Activated naive CD8-positive, alpha-beta T cell (primary cell): ENCODE data around the gene HOXC4.
"Not testable (repeated sequence)": the region's sequence is repeated elsewhere in the genome, so short reads cannot be mapped to it uniquely, and the experiment has no call there.

ENCODE experiments used
- H3K27ac Mint-ChIP-seq: one replicate; pipeline ENCODE4 v1.8.0; 2021; ENCODE audit warnings: mixed read lengths
- H3K27me3 Mint-ChIP-seq: one replicate; pipeline ENCODE4 v1.8.0; 2021; ENCODE audit warnings: mixed read lengths
- H3K36me3 Mint-ChIP-seq: one replicate; pipeline ENCODE4 v1.8.0; 2021; ENCODE audit warnings: mixed read lengths
- H3K4me1 Mint-ChIP-seq: one replicate; pipeline ENCODE4 v1.8.0; 2021; ENCODE audit warnings: low read depth, mixed read lengths
- H3K4me3 Mint-ChIP-seq: one replicate; pipeline ENCODE4 v1.8.0; 2021; ENCODE audit warnings: mild to moderate bottlenecking, mixed read lengths
- H3K9me3 Mint-ChIP-seq: one replicate; pipeline ENCODE4 v1.8.0; 2021; ENCODE audit warnings: low read depth, mixed read lengths

Gene HOXC4

DNA sequence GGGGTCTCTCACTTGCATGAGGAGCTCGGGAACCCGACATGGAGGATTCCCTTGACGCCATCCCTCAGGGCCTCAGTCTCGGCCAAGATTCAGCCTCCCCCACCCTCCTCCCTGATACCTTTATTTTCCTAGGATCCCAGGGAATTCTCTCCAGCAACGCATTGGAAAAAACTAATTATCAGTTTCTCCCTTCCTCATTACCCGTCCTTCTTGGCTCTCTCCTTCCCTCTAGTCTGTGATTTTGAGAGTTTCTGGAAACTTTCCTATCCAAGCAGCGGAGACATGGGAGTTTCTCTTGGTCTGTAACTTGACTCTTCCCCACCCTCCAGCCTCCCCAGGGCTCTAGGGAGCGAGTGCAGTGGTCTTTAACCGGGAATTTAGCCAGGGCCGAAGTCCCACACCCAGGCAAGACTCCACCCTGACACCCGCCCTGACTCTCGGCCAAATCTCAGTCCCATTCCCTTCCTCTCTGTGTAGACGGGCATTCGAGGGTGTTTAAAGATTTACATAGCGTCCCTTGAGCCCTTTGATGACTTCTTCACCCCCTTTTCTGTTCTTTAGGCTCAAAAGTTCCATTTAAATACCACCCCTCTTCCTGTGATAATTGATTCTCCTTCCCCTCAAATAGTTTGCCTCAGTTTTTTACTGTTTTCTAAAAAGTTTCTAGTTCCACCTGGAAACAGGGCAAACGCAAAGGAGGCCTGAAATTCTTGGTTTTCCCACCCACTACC, 14.1 kb upstream of the HOXC4 start:
- Mint-ChIP-seq H3K27ac (no peak overlapping the region), H3K27me3 (peaks cover 42% of the 10 kb centered on the region), H3K4me3 (no peak overlapping the region), H3K9me3 (no peaks in the 10 kb centered on the region), H3K36me3 (no peaks in the 10 kb centered on the region), H3K4me1 (peaks cover 11% of the 10 kb centered on the region)

DNA sequence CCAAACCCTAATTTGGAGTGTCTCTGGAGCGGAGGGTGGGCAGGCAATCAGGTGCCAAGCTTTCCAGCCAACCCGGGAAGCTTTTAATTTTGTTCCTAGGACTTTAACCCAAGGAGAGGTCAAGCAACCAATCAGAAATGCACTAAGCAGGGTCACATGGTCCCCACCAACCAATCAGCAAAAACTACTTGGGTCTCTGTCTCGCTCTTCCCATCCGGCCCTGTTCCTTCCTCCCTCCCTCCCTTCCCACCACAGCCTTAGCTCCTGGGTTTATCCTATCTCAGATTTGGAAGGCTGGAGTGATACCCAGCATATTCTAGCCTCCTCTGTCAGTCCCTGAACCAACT, 13.5 kb upstream of the HOXC4 start:
- no peaks in the 10 kb centered on the region for H3K36me3 Mint-ChIP-seq
- H3K4me1 Mint-ChIP-seq, result peaks cover 11% of the 10 kb centered on the region
- H3K9me3 Mint-ChIP-seq, result no peaks in the 10 kb centered on the region
- no peak overlapping the region for H3K4me3 Mint-ChIP-seq
- H3K27ac Mint-ChIP-seq, result no peak overlapping the region
- H3K27me3 Mint-ChIP-seq, result peaks cover 43% of the 10 kb centered on the region

DNA sequence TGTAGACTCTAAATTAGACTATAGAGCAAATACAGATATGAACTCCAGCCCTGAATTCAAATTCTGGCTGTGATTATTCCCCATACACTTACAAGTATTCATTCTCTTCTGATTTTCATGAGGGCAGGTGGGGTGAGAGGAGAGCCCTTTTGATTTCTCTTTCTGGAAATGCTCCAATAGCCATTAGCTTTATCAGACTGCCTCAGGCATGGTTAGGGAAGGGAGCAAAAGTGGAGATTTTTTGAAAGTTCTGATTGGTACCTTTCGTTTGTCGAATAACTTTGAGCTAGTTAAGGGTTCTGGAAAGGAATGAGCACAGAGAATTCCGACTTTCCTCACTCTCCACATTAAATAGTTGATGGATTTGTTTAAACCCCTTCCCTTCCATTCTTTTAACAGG, 13.0 kb upstream of the HOXC4 start:
- H3K36me3 Mint-ChIP-seq, result no peaks in the 10 kb centered on the region
- peaks cover 44% of the 10 kb centered on the region for H3K27me3 Mint-ChIP-seq
- no peaks in the 10 kb centered on the region for H3K9me3 Mint-ChIP-seq
- no peak overlapping the region for H3K4me3 Mint-ChIP-seq
- H3K27ac Mint-ChIP-seq, result no peak overlapping the region
- peaks cover 10% of the 10 kb centered on the region for H3K4me1 Mint-ChIP-seq

DNA sequence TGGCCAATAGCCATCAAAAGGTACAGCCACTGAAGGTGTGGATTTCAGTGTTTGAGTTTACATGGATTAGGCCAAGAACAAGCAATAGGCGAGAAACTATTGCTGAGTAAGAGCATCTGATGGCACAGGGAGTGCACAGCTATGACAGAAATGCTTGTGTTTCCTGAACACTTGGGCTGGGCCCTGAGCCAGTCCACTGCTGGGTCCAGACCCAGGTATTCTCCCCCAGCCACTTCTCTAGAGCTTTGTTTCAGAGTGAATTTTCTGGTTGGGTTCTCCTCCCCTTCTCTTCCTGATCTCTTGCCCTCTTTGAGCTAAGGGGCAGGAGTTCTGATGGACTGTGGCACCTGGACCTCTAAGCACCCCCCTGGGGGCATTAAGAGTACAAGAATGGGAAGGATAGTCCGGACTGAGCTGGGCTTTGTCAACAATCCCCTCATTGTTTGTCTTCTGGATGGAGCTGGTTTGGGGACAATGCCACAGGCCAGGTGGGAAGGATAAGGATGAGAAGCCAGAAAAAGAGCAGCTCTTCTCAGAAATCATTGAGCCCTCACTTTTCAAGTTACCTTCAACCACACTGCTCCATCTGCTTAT, 12.4 kb upstream of the HOXC4 start:
- H3K4me1 Mint-ChIP-seq, result peaks cover 10% of the 10 kb centered on the region
- no peak overlapping the region for H3K27ac Mint-ChIP-seq
- no peaks in the 10 kb centered on the region for H3K36me3 Mint-ChIP-seq
- H3K9me3 Mint-ChIP-seq, result no peaks in the 10 kb centered on the region
- no peak overlapping the region for H3K4me3 Mint-ChIP-seq
- peaks cover 43% of the 10 kb centered on the region for H3K27me3 Mint-ChIP-seq

DNA sequence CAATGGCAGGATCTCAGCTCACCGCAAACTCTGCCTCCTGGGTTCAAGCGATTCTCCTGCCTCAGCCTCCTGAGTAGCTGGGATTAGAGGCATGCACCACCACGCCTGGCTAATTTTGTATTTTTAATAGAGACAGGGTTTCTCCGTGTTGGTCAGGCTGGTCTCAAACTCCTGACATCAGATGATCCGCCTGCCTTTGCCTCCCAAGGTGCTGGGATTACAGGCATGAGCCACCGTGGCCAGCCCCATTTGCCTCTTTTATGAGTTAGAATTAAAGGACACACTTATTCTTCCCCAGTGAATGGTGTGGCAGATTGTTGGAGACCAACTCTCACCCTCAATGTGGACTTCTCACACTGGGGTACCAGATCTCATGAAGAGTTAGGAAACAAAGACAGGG, 11.6 kb upstream of the HOXC4 start:
- H3K9me3 Mint-ChIP-seq, H3K36me3 Mint-ChIP-seq, H3K4me3 Mint-ChIP-seq, H3K27ac Mint-ChIP-seq: not testable (repeated sequence)
- Mint-ChIP-seq H3K27me3 (peaks cover 46% of the 10 kb centered on the region), H3K4me1 (peaks cover 12% of the 10 kb centered on the region)

DNA sequence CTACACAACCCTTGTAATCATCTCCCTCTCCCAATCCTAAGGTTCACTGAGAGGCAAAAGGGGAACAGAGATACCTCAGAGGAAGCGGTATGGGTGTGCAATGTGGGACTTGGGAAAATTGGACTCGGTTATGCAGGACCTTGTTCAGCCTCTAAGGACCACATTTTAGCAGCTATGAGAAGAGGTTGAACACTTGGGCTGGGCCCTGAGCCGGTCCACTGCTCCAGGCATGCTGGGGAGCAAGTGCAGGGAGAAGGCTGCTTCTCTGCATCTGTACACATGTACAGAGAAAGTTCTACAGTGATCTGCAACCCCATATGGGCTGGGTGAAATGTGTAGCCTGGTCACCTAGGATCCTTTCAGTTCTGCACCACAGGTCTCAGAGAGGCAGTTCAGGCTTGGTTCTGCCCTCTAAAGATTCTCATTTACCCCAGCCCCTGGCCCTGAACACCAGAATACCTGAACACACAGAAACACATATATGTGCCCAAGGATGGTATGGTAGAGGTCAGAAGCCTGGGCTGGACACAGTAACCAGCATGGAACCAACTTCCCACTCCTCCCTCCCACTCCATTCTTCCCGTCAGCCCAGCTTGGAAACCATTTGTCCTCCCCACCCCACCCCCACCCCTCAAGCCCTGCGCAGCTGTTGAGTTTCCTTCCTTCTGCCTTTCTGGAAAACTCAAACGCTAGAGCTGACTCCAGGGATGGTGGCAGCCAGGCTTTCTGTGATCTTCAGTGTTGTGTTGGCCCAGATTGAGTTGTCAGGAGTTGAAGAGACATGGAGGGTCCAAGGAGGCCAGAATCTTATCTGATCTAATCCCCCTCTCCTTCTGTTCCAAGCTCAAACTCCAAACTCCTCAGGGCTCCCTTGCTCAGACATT, 10.4 kb upstream of the HOXC4 start:
- H3K27me3 Mint-ChIP-seq, result peaks cover 50% of the 10 kb centered on the region
- peaks cover 20% of the 10 kb centered on the region for H3K4me1 Mint-ChIP-seq
- H3K4me3 Mint-ChIP-seq, result no peak overlapping the region
- no peaks in the 10 kb centered on the region for H3K36me3 Mint-ChIP-seq
- no peaks in the 10 kb centered on the region for H3K9me3 Mint-ChIP-seq
- H3K27ac Mint-ChIP-seq, result no peak overlapping the region

DNA sequence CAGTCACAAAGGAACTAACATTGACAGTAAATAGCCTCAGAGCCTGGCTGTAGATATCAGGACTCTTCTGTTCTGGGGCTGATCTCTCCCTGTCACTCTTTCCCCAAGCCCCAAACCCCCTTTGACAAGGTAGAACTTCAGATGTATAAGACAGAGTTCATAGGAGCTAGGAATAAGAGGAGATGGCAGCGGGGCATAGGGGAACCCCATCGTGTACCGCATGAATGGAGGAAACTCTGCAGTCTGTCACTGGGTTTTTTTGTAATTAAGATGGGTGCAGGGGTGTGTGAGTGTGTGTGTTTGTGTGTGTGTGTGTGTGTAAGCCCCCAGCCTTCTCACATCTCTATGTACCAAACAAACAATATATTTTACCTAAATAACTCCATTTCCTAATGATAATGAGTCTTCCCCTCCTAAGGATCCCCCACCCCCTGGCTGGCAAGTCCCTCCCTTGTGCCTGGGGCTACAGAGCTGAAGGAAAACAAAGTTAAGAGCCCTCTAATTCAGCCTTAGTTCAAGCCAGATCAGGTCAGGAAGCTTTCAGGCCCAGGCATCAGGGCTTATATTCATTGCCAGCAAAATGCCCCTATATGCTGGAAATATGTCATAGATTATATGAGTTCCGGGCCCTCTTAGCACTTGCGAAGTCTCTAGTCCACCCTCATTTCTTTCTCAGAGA, 9.1 kb upstream of the HOXC4 start:
- peaks cover 24% of the 10 kb centered on the region for H3K4me1 Mint-ChIP-seq
- peaks cover 52% of the 10 kb centered on the region for H3K27me3 Mint-ChIP-seq
- no peak overlapping the region for H3K27ac Mint-ChIP-seq
- H3K36me3 Mint-ChIP-seq, result no peaks in the 10 kb centered on the region
- H3K9me3 Mint-ChIP-seq, result no peaks in the 10 kb centered on the region
- no peak overlapping the region for H3K4me3 Mint-ChIP-seq

DNA sequence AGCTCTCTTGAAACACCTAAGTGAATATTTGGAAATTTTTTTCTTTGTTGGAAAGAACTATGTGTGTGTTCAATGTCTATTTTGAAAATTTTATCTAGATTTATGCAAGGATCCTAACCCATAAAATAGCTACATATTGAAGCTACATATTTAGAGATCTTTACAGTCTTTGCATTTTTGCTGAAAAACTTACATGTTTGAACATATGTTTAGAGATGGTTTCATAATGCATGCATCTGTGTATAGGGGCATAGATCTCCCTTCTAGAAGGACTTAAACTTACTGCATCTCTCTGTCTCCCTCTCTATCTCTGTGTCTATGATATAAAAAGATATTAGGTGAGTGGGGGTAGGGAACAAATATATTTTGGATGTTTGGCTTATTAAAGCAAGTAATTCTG, 8.2 kb upstream of the HOXC4 start:
- Mint-ChIP-seq H3K27me3 (peaks cover 57% of the 10 kb centered on the region), H3K4me3 (no peak overlapping the region), H3K27ac (no peak overlapping the region), H3K36me3 (no peaks in the 10 kb centered on the region), H3K4me1 (peaks cover 30% of the 10 kb centered on the region), H3K9me3 (no peaks in the 10 kb centered on the region)

DNA sequence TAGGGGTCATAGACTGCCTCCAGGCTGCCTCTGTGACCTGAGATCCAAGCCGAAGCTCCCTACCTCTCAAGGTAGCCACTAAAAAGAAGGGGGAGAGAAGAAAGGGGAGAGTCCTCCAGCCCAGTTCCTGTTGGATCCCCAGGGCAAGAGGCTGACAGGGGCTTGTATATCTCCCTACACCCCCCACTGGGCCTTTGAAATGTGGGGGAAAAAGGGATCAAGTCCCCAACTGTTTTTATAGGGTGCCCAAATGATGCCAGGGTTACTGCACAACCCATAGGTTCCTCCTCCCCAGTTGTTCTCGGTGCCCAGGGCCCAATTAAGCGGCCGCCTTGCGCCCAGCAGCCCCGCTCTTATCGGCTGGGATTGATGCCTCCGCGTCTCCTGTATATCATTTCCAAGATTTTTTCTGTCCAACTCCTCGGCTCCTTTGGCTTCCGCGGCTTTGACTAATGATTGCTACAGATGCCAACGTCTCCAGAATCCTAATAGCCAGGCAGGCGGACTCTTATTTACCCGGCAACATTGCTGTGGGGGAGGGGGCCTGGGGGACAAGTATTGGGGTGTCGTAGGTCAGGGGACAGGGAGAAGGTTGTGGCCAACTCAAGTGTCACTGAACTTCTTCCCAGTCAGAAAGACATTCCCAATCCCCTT, 7.6 kb upstream of the HOXC4 start:
- Mint-ChIP-seq H3K9me3 (no peaks in the 10 kb centered on the region), H3K4me1 (peaks cover 32% of the 10 kb centered on the region), H3K27me3 (peaks cover 55% of the 10 kb centered on the region), H3K4me3 (no peak overlapping the region), H3K27ac (no peak overlapping the region), H3K36me3 (no peaks in the 10 kb centered on the region)

DNA sequence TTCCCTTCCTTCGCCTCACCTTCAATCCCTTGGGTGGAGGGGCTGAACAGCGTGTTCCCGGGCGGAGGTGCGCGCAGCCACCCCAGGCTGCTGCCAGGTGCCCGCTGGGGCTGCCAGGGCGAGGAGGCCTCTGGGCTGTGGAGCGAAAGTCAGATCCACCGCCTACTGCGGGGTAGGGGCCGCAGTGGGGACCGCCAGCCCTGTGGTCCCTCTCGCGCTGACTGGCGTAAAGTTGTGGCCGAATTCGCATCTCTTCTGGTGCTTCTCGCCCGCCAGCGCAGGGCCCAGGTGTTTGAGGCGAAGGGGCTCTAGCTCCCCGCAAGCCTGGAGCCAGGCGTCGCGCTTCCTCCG, 6.9 kb upstream of the HOXC4 start:
- H3K4me1 Mint-ChIP-seq, result peaks cover 33% of the 10 kb centered on the region
- H3K27ac Mint-ChIP-seq, result no peak overlapping the region
- H3K27me3 Mint-ChIP-seq, result peaks cover 57% of the 10 kb centered on the region
- H3K36me3 Mint-ChIP-seq, result no peaks in the 10 kb centered on the region
- H3K9me3 Mint-ChIP-seq, result no peaks in the 10 kb centered on the region
- H3K4me3 Mint-ChIP-seq, result peak overlapping the region; percentile 77

DNA sequence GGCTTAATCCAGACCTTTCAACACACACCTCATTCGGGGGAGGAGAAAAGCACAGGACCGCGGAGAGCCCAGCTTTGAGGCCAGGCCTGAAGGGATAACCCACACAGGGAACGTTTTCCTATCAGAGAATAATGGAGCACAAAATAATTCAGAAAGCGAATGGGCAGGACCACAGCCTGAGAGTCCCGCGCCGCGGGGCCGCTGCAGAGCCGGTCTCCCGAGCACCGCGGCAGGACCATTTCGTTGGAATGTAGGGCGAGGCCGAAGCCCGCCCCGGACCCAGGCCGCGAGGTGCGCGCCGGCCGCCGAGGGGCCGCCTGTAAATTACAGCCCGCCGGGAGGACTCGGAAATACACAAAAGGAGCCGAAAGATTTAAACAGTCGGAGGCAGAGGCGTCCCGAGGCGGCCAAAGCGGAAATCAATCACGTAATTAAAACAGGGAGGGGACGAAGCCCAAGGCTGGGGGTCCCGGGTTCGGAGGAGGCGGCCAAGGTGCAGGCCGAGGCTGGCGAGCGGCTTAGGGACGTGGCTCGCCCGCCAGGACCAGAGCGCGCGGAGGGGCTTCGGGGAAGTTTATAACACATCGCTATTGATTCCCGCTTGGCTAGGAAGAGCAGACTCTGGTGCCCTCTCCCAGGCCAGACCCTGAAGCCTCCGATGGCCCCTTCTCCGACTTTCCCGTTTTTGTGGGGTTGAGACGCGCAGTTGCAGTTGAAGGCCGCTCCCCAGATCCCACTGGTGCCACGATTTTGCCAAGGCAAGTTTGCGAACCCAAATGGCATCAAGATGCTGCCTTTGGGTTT, 6.3 kb upstream of the HOXC4 start:
- peaks cover 59% of the 10 kb centered on the region for H3K27me3 Mint-ChIP-seq
- H3K27ac Mint-ChIP-seq, result no peak overlapping the region
- H3K36me3 Mint-ChIP-seq, result no peaks in the 10 kb centered on the region
- H3K4me1 Mint-ChIP-seq, result peaks cover 38% of the 10 kb centered on the region
- H3K9me3 Mint-ChIP-seq, result no peaks in the 10 kb centered on the region
- peak overlapping the region; percentile 77 for H3K4me3 Mint-ChIP-seq

DNA sequence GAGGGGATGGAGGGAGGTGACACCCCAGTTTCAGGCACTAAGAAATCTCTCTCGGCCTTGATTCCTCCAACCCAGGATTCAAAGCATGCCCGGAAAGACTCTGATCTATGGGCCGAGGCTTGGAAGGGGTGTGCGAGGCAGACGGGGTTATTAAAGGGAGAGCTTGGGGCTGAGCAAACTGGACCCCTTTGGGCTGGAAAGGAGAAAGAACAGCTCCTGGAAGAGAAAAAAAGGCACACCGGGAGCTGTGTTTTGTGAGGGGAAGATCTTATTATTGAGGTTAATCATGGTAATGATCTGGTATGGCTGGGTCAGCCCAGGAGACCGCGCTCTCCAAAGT, 5.7 kb upstream of the HOXC4 start:
- H3K27me3 Mint-ChIP-seq, result peaks cover 59% of the 10 kb centered on the region
- H3K27ac Mint-ChIP-seq, result no peak overlapping the region
- peak overlapping the region; percentile 56 for H3K4me3 Mint-ChIP-seq
- H3K36me3 Mint-ChIP-seq, result no peaks in the 10 kb centered on the region
- peaks cover 44% of the 10 kb centered on the region for H3K4me1 Mint-ChIP-seq
- H3K9me3 Mint-ChIP-seq, result no peaks in the 10 kb centered on the region

DNA sequence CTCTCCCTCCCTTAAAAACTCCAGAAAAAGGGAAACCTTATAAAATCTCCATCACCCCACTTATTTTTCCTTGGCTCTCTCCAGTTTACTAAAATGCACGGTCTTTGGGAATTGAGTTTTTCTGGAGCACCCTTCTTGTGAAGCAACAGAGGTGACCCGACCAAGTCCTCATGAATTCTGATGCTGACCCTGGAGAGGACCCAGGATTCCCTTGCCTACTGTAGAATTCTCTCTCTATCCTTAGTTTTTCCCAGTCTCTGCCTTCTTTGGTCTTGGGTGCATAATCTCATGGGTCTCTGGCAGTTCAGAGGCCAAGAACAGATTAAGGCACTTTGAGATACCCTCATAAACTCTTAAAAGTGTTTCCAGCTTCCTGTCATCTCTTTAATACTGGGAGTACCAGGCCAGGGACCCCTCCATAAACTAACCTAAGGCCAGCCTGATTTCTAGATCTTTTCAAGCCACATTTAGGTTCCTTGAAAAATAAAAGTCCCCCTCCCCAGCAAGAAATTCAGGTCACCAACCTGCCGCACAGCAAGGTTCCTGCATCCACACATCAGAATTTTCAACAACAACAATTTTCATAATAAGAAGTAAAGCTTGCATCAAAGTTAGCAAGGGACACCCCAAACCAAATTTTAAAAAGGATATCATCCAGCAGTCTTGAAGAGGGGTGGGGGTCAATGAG, 5.1 kb upstream of the HOXC4 start:
- Mint-ChIP-seq H3K27ac (no peak overlapping the region), H3K4me3 (peak overlapping the region; percentile 30), H3K36me3 (no peaks in the 10 kb centered on the region), H3K4me1 (peaks cover 47% of the 10 kb centered on the region), H3K9me3 (no peaks in the 10 kb centered on the region), H3K27me3 (peaks cover 57% of the 10 kb centered on the region)

DNA sequence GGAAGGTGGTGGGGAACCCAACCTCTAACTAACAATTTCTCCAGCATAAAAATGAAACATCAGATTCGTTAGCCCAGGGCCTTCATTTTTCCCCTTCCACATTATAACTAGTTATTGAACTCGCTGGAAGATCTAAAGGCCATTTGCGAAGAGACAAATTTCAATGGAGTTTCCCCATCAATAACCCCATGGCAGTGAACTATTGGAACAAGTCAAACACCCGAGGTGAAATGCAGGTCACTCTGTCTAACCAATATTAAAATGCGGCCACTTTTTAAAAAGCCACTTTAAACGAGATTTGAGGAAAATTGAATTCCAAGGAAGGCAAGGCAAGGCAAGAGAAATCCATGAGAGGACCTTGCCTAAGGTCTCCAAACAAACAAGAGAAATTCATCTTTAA, 4.5 kb upstream of the HOXC4 start:
- Mint-ChIP-seq H3K9me3 (no peaks in the 10 kb centered on the region), H3K27me3 (peaks cover 56% of the 10 kb centered on the region), H3K4me1 (peaks cover 48% of the 10 kb centered on the region), H3K36me3 (no peaks in the 10 kb centered on the region), H3K27ac (no peak overlapping the region), H3K4me3 (no peak overlapping the region)
